Liver (tissue), 9 donors: Measurements from ENCODE around the gene PSMC3. TPM values are rescaled to one million over a fixed set of nuclear protein-coding genes. Genes with fewer than 3 reads are reported as not detected.

ENCODE experiments used
- DNase-seq: peaks from one replicate; pipeline ENCODE4 v3.0.0-alpha.2; 2017; ENCODE audit warnings: low spot score
- H3K27ac ChIP-seq, 2 donors: one replicate each; pipeline ENCODE4 v1.7.0; 2013; ENCODE audit warnings: inconsistent platforms in 2 of 2, low read length in 2 of 2, control low read depth in 1 of 2, low read depth in 1 of 2, mild to moderate bottlenecking in 1 of 2
- H3K27me3 ChIP-seq, 4 donors: one replicate each; pipeline versions ENCODE4 v1.6.1 to v1.7.0; 2013; ENCODE audit warnings: low read length in 3 of 4, inconsistent platforms in 1 of 4, mild to moderate bottlenecking in 1 of 4, moderate library complexity in 1 of 4; ENCODE audit not compliant: control insufficient read depth in 4 of 4, insufficient read depth in 4 of 4
- H3K36me3 ChIP-seq, 4 donors: one replicate each; pipeline versions ENCODE4 v1.6.1 to v1.7.0; 2013; ENCODE audit warnings: low read length in 3 of 4, mild to moderate bottlenecking in 3 of 4, low read depth in 1 of 4, moderate library complexity in 1 of 4; ENCODE audit not compliant: control insufficient read depth in 4 of 4, insufficient read depth in 3 of 4
- H3K4me1 ChIP-seq, 4 donors: one replicate each; pipeline versions ENCODE4 v1.6.1 to v1.7.0; 2013; ENCODE audit warnings: low read length in 3 of 4, mild to moderate bottlenecking in 3 of 4, moderate library complexity in 1 of 4; ENCODE audit not compliant: control insufficient read depth in 4 of 4, insufficient read depth in 4 of 4
- H3K4me3 ChIP-seq, 3 donors: one replicate each; pipeline versions ENCODE4 v1.6.1 to v1.7.0; 2013; ENCODE audit warnings: low read length in 3 of 3, control low read depth in 1 of 3, low read depth in 1 of 3, mild to moderate bottlenecking in 1 of 3
- H3K9ac ChIP-seq, 2 donors: one replicate each; pipeline ENCODE4 v1.7.0; 2013; ENCODE audit warnings: low read length in 2 of 2, mild to moderate bottlenecking in 2 of 2, moderate library complexity in 2 of 2, control low read depth in 1 of 2, low read depth in 1 of 2
- H3K9me3 ChIP-seq, 4 donors: one replicate each; pipeline versions ENCODE4 v1.6.1 to v1.7.0; 2013; ENCODE audit warnings: low read length in 3 of 4; ENCODE audit not compliant: control insufficient read depth in 4 of 4
- ATF3 ChIP-seq: IDR thresholded peaks from 2 replicates; pipeline ENCODE4 v1.6.1; 2016; ENCODE audit warnings: antibody characterized with exemption
- CTCF ChIP-seq: fragments of 150-350 bp; IDR thresholded peaks from 2 replicates; pipeline ENCODE4 v1.5.1; 2017; ENCODE audit warnings: improper control_type of control experiment, low read depth, low read length; ENCODE audit not compliant: missing input control
- EGR1 ChIP-seq, 2 donors: IDR thresholded peaks; 2 replicates each; pipeline ENCODE4 v1.6.1; 2016 to 2018; ENCODE audit warnings: antibody characterized with exemption in 2 of 2, low read depth in 2 of 2
- FOXA1 ChIP-seq: IDR thresholded peaks from 2 replicates; pipeline ENCODE4 v1.6.1; 2016; ENCODE audit warnings: antibody characterized with exemption
- FOXA2 ChIP-seq: IDR thresholded peaks from 2 replicates; pipeline ENCODE4 v1.6.1; 2016; ENCODE audit warnings: antibody characterized with exemption
- GABPA ChIP-seq, 2 donors: IDR thresholded peaks in 1 of 2; conservative IDR thresholded peaks in 1 of 2; 2 replicates each; pipeline ENCODE4 v1.6.1; 2016; ENCODE audit warnings: antibody characterized with exemption in 2 of 2, mild to moderate bottlenecking in 1 of 2, moderate library complexity in 1 of 2
- HNF4A ChIP-seq, 2 donors: conservative IDR thresholded peaks; 2 replicates each; pipeline ENCODE4 v1.6.1; 2016; ENCODE audit warnings: antibody characterized with exemption in 2 of 2, mild to moderate bottlenecking in 2 of 2
- JUND ChIP-seq, 2 donors: IDR thresholded peaks; 2 replicates each; pipeline ENCODE4 v1.6.1; 2016; ENCODE audit warnings: antibody characterized with exemption in 2 of 2
- MAX ChIP-seq: IDR thresholded peaks from 2 replicates; pipeline ENCODE4 v1.6.1; 2016; ENCODE audit warnings: antibody characterized with exemption
- NR2F2 ChIP-seq: IDR thresholded peaks from 2 replicates; pipeline ENCODE4 v1.6.1; 2016; ENCODE audit warnings: antibody characterized with exemption
- RAD21 ChIP-seq, 2 donors: IDR thresholded peaks; 2 replicates each; pipeline ENCODE4 v1.6.1; 2016; ENCODE audit warnings: antibody characterized with exemption in 2 of 2, mild to moderate bottlenecking in 2 of 2
- REST ChIP-seq: IDR thresholded peaks from 2 replicates; pipeline ENCODE4 v1.6.1; 2016; ENCODE audit warnings: antibody characterized with exemption, mild to moderate bottlenecking
- RXRA ChIP-seq, 2 donors: IDR thresholded peaks; 2 replicates each; pipeline ENCODE4 v1.6.1; 2017 to 2018; ENCODE audit warnings: antibody characterized with exemption in 2 of 2, mild to moderate bottlenecking in 1 of 2
- SP1 ChIP-seq: IDR thresholded peaks from 2 replicates; pipeline ENCODE4 v1.6.1; 2018; ENCODE audit warnings: antibody characterized with exemption, mild to moderate bottlenecking
- YY1 ChIP-seq: IDR thresholded peaks from 2 replicates; pipeline ENCODE4 v1.6.1; 2016; ENCODE audit warnings: antibody characterized with exemption, mild to moderate bottlenecking
- ZBTB33 ChIP-seq: IDR thresholded peaks from 2 replicates; pipeline ENCODE4 v1.6.1; 2016; ENCODE audit warnings: antibody characterized with exemption
- WGBS: extraction: QIAGEN DNeasy Blood & Tissue Kit; methylation state at CpG from one replicate; pipeline ENCODE4 v1.1.7; 2013; 5-methylcytosine and 5-hydroxymethylcytosine counted together
- polyA plus RNA-seq, 2 donors: library from polyadenylated mRNA; stranded (reverse) in 1 of 2; unstranded in 1 of 2; fragments of 200-250 nt in 1 of 2; fragments of >200 nt in 1 of 2; fragmentation: Nextera tagmentation in 1 of 2; extraction: Ambion mirVana in 1 of 2; gene quantifications; one replicate each; pipeline versions ENCODE4 v1.2.1 to v1.2.3, GENCODE V29; 2013 to 2015
- total RNA-seq, 2 donors: library from RNA; depleted of rRNA; stranded (reverse); fragments of >200 nt; gene quantifications; one replicate each; pipeline ENCODE4 v1.2.3, GENCODE V29; 2014
- donor health status: healthy.
- donor health status: healthy.
- donor health status: healthy.
- donor health status: healthy.
- donor health status: healthy.

PSMC3 gene
- total and polyA plus RNA-seq, 4 donors, result 58.0 to 110 (median 103) TPM

GRCh38 chr11:47470671-47471070 lies 44.4 kb upstream of the PSMC3 start:
- WGBS, result 85% methylated on average over 4 of the region's 4 CpGs
- peaks cover 10 to 59% (median 56%) of the 10 kb centered on the region in 4 donors for H3K36me3 ChIP-seq
- no peak overlapping the region for H3K4me3 ChIP-seq
- DNase-seq, result no peak
- H3K9me3 ChIP-seq, result no peaks in the 10 kb centered on the region
- no peak for TF ChIP-seq GABPA (IDR thresholded peaks at IDR 0.05 in 1 of 2, conservative IDR thresholded peaks at IDR 0.05 in 1 of 2)
- TF ChIP-seq RAD21 (IDR thresholded peaks at IDR 0.05), result no peak
- no peak for TF ChIP-seq FOXA2
- no peak for TF ChIP-seq MAX
- TF ChIP-seq ATF3, result no peak
- no peak for TF ChIP-seq ZBTB33
- TF ChIP-seq CTCF, result no peak
- TF ChIP-seq NR2F2, result no peak
- no peak for TF ChIP-seq EGR1 (IDR thresholded peaks at IDR 0.05; ENCODE audit: low read depth in 2 of 2)
- no peak for TF ChIP-seq JUND (IDR thresholded peaks at IDR 0.05)
- TF ChIP-seq RXRA (IDR thresholded peaks at IDR 0.05), result no peak
- TF ChIP-seq FOXA1, result no peak
- no peak for TF ChIP-seq YY1
- TF ChIP-seq SP1, result no peak
- TF ChIP-seq REST, result no peak
- TF ChIP-seq HNF4A (conservative IDR thresholded peaks at IDR 0.05), result no peak
- H3K27me3 ChIP-seq, result no peaks in the 10 kb centered on the region
- H3K27ac ChIP-seq, result no peak overlapping the region
- H3K9ac ChIP-seq, result no peak overlapping the region
- peaks cover 9 to 58% (median 48%) of the 10 kb centered on the region in 4 donors for H3K4me1 ChIP-seq
